Measurements from ENCODE around the gene KIF4B.

Gene KIF4B

DNA sequence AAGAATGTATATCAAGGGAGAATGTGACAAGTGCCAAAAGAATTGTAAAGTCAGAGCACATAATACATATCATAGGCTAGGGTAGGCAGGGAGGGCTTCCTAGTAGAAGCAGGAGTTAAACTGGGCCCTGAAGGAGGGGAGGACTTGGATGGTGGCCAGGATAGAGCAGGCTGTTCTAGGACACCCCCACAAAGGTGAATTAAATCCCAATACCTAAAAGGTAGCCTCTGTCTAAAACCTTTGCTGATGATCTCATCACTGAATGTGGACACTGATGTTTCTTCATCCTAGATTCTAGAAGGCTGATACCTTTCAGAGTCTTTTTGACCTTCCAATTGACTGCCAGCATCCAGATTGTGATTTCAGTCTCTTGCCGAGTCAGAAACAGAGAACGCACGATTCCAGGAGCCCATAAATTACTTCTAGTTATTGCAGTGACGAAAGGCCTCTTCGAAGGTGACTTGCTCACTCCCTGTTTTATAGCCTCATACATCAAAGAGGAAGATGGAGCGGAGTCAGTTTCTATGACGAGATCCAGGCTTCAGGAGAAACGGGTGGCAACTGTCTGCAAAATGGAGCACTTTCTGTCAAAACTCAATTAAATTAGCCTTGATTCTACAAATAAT is 43.2 kb downstream of the KIF4B start:
- no peak for DNase-seq

DNA sequence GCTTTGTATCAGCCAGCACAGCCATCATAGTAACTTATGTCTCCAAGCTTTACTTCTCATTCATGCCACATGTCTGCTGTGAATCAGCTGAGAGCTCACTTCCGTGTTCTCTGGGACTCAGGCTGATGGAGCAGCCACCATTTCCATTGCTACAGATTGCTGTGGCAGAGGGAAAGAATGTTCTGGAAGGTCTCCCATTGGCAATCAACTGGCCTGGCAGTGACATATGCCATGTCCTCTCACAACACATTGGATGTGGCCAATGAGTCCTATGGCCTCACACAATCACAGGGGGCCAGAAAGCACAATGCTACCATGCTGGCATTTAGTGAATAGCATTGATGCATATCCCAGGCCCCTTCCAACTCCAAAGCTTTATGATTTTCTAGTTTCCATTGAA is 44.1 kb downstream of the KIF4B start:
- DNase-seq: no peak

DNA sequence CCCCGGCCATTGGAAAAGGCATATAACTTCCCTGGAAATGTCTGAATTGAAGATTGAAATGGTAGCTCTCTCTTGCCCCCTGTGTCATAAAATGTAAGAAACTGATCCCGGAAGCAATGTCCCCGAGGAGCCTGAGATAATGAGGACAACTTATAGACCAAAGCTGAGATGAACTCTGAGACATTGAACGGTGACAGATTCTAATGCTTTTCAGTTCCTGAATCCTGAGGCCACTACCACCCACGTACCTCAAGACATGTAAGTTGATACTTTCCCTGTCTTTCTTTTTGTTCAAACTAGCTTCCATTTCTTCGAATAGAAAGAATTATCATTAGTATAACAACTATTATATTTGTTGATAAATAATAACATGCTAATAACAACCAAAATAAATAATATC is 51.0 kb downstream of the KIF4B start:
- no peak for DNase-seq

DNA sequence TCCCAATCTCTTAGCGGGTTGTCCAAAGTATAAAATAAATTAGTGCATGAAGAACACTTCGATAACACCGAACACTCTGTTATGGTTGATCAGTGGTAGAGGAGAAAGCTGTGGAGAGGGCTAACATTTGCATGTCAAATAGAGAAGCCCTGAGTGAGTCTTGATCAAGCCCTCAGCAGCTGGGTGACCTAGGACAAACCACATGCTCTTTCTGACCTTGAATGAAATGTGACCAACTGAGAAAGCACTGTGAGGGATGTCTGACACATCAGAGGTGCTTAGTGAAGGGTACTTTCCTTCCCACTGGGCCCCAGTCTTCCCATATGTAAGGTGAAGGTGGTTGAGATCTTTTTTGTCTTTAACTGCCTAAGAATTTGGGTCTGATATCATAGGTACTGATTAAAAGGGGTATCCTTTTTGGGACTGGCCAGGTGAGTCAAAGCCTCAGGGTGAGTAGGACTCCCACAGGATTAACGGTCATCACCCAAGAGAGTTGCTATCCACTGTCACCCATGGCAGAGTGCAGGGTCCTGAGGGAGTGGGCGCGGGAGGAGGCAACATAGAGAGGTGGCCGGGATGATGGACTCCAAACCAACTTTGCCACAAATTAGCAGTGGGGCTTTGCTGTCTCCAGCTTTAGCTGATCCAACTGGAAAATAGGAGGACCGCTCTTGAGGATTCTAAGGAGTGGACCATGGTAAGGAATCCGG is 53.5 kb downstream of the KIF4B start:
- no peak for DNase-seq
